HEK293 (cell line): Measurements from ENCODE around the gene BBLN.

Experiments
- GLI4 ChIP-seq: fragments of 450-650 bp; formaldehyde crosslinking; IDR thresholded peaks from 2 replicates; pipeline ENCODE4 v1.5.1; 2016; ENCODE audit warnings: missing biosample characterization, missing genetic modification characterization
- SETDB1 ChIP-seq: IDR thresholded peaks from one replicate; pipeline ENCODE4 v1.6.1; 2017; ENCODE audit warnings: mild to moderate bottlenecking, low read length, moderate library complexity, mixed read lengths; ENCODE audit not compliant: insufficient read length
- TSHZ1 ChIP-seq: fragments of 450-650 bp; formaldehyde crosslinking; IDR thresholded peaks from 2 replicates; pipeline ENCODE4 v1.5.1; 2016; ENCODE audit warnings: missing biosample characterization, missing genetic modification characterization, borderline replicate concordance
- ZBTB44 ChIP-seq: fragments of 450-650 bp; IDR thresholded peaks from 2 replicates; pipeline ENCODE4 v1.5.1; 2018; ENCODE audit warnings: missing biosample characterization, mild to moderate bottlenecking, missing genetic modification characterization
- ZBTB7A ChIP-seq: fragments of 450-650 bp; formaldehyde crosslinking; IDR thresholded peaks from 2 replicates; pipeline ENCODE4 v1.5.1; 2016; ENCODE audit warnings: low read depth, missing biosample characterization, missing genetic modification characterization
- ZFHX2 ChIP-seq: fragments of 450-650 bp; formaldehyde crosslinking; conservative IDR thresholded peaks from 2 replicates; pipeline ENCODE4 v1.5.1; 2016; ENCODE audit warnings: missing biosample characterization, missing genetic modification characterization
- ZNF114 ChIP-seq: fragments of 450-650 bp; formaldehyde crosslinking; IDR thresholded peaks from 2 replicates; pipeline ENCODE4 v1.5.0; 2017; ENCODE audit warnings: missing biosample characterization, missing genetic modification characterization
- ZNF148 ChIP-seq: fragments of 450-650 bp; formaldehyde crosslinking; IDR thresholded peaks from 2 replicates; pipeline ENCODE4 v1.5.0; 2017; ENCODE audit warnings: missing biosample characterization, missing genetic modification characterization, borderline replicate concordance
- ZNF18 ChIP-seq: fragments of 450-650 bp; formaldehyde crosslinking; IDR thresholded peaks from 2 replicates; pipeline ENCODE4 v1.5.1; 2016; ENCODE audit warnings: missing biosample characterization, missing genetic modification characterization
- ZNF221 ChIP-seq: fragments of 450-650 bp; formaldehyde crosslinking; IDR thresholded peaks from 2 replicates; pipeline ENCODE4 v1.5.1; 2017; ENCODE audit warnings: missing biosample characterization, missing genetic modification characterization, borderline replicate concordance
- ZNF394 ChIP-seq: fragments of 450-650 bp; formaldehyde crosslinking; IDR thresholded peaks from 2 replicates; pipeline ENCODE4 v1.5.1; 2016; ENCODE audit warnings: missing biosample characterization, missing genetic modification characterization, mild to moderate bottlenecking, moderate library complexity, borderline replicate concordance
- ZNF518A ChIP-seq: fragments of 450-650 bp; formaldehyde crosslinking; conservative IDR thresholded peaks from 2 replicates; pipeline ENCODE4 v1.5.1; 2016; ENCODE audit warnings: low read depth, missing biosample characterization, missing genetic modification characterization

The BBLN gene

GRCh38 chr9:128190516-128191405 lies 30.7 kb downstream of the BBLN start (continued):
- TF ChIP-seq TSHZ1 (tag by site-specific recombination) = no peak
- no peak for TF ChIP-seq ZNF221
- TF ChIP-seq SETDB1 = no peak
- TF ChIP-seq ZNF394 (tag by site-specific recombination) = no peak
- no peak for TF ChIP-seq ZNF518A
- peak; percentile 68 for TF ChIP-seq ZBTB44 (tag by site-specific recombination)
- TF ChIP-seq ZNF114 = no peak
- TF ChIP-seq GLI4 (tag by site-specific recombination) = no peak
- TF ChIP-seq ZNF18 (tag by site-specific recombination) = no peak
- peak; percentile 96 for TF ChIP-seq ZFHX2 (tag by site-specific recombination)
- TF ChIP-seq ZBTB7A (tag by site-specific recombination) = peak; percentile 56; the same call in 1 of the 2 replicates
- no peak for TF ChIP-seq ZNF148 (tag by site-specific recombination)
